Esophagus squamous epithelium (tissue), 5 donors: ENCODE data around the gene PEX5. TPM values are rescaled to one million over a fixed set of nuclear protein-coding genes. Genes with fewer than 3 reads are reported as not detected.

ENCODE experiments used
- DNase-seq: peaks from one replicate; lab custom pipeline; 2025; lab: John Stamatoyannopoulos, UW
- H3K27ac ChIP-seq, 4 donors: fragments of 200-600 bp; sonication (generic); one replicate each; pipeline ENCODE4 v1.5.1; 2016 to 2019; ENCODE audit warnings: mild to moderate bottlenecking in 1 of 4
- H3K27me3 ChIP-seq, 4 donors: fragments of 200-600 bp; sonication (generic); 1 replicate in 3 of 4; 2 replicates in 1 of 4; pipeline versions ENCODE4 v1.5.1 to v1.6.0; 2017 to 2021; ENCODE audit warnings: antibody characterized with exemption in 1 of 4
- H3K36me3 ChIP-seq, 3 donors: fragments of 200-600 bp; sonication (generic); one replicate each; pipeline ENCODE4 v1.5.1; 2016 to 2019
- H3K4me1 ChIP-seq, 3 donors: fragments of 200-600 bp; sonication (generic); one replicate each; pipeline ENCODE4 v1.5.1; 2017 to 2019
- H3K4me3 ChIP-seq, 4 donors: fragments of 200-600 bp; sonication (generic); 1 replicate in 3 of 4; 2 replicates in 1 of 4; pipeline ENCODE4 v1.5.1; 2016 to 2019; ENCODE audit warnings: mild to moderate bottlenecking in 2 of 4, moderate library complexity in 1 of 4
- H3K9me3 ChIP-seq, 3 donors: fragments of 200-600 bp; sonication (generic); one replicate each; pipeline ENCODE4 v1.5.1; 2016 to 2019
- POLR2A ChIP-seq, 4 donors: fragments of 450-650 bp; IDR thresholded peaks; one replicate each; pipeline ENCODE4 v1.6.1; 2017; ENCODE audit warnings: antibody characterized with exemption in 4 of 4, mild to moderate bottlenecking in 4 of 4, moderate library complexity in 3 of 4
- WGBS, 2 donors: methylation state at CpG; one replicate each; pipeline ENCODE4 v1.1.5; 2018; 5-methylcytosine and 5-hydroxymethylcytosine counted together
- intact Hi-C: fragments of 100-400 bp; cut with DNase I; formaldehyde crosslinking; loops from one replicate; pipeline ENCODE4 v1.15.0; 2022
- total RNA-seq, 4 donors: library from RNA; depleted of rRNA; stranded (reverse); fragments of >200 nt; gene quantifications; one replicate each; pipeline ENCODE4 v1.1.0, GENCODE V29; 2016
- TF ChIP-seq, protein P1 (sequence below), 6 experiments: fragments of 450-650 bp in 4 of 6; fragments of 200-600 bp in 2 of 6; sonication (generic) in 2 of 6; IDR thresholded peaks; one replicate each; pipeline ENCODE4 v1.5.1; 2016 to 2019; ENCODE audit warnings: antibody characterized with exemption in 6 of 6, mild to moderate bottlenecking in 4 of 6, moderate library complexity in 4 of 6
- donor health status: DM: yes; HTN: yes; CAD: no.

The PEX5 gene
- total RNA-seq, 4 donors from 2014 or later: 15.5 to 38.1 (median 19.9) TPM

GRCh38 chr12:7158781-7159609, 30.5 kb upstream of the PEX5 start:
- DNase-seq: no peak
- H3K9me3 ChIP-seq: no peaks in the 10 kb centered on the region
- 69 to 72% methylated on average over 3 to 7 of the region's 10 CpGs for WGBS, 2 donors

DNA sequence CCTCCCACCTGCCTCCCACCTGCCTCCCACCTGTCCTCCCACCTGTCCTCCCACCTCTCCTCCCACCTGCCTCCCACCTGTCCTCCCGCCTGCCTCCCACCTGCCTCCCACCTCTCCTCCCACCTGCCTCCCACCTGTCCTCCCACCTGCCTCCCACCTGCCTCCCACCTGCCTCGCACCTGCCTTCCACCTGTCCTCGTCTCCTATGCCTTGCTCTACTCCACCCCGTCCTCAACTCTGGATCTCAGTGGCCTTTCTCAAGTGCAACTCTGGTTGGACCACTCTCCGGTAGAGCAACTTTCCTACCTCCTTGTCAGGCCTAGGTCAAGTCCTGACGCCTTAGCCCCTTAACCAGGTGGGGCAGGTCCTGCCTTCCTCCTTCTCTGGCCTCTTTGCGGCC, 29.3 kb upstream of the PEX5 start:
- peaks cover 0 to 26% (median 0%) of the 10 kb centered on the region in 4 donors for H3K27me3 ChIP-seq
- TF ChIP-seq POLR2A (IDR thresholded peaks at IDR 0.05): no peak
- TF ChIP-seq, protein P1, sequence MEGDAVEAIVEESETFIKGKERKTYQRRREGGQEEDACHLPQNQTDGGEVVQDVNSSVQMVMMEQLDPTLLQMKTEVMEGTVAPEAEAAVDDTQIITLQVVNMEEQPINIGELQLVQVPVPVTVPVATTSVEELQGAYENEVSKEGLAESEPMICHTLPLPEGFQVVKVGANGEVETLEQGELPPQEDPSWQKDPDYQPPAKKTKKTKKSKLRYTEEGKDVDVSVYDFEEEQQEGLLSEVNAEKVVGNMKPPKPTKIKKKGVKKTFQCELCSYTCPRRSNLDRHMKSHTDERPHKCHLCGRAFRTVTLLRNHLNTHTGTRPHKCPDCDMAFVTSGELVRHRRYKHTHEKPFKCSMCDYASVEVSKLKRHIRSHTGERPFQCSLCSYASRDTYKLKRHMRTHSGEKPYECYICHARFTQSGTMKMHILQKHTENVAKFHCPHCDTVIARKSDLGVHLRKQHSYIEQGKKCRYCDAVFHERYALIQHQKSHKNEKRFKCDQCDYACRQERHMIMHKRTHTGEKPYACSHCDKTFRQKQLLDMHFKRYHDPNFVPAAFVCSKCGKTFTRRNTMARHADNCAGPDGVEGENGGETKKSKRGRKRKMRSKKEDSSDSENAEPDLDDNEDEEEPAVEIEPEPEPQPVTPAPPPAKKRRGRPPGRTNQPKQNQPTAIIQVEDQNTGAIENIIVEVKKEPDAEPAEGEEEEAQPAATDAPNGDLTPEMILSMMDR (IDR thresholded peaks at IDR 0.05): no peak
- no peak for DNase-seq
- no peak overlapping the region for H3K27ac ChIP-seq
- H3K4me1 ChIP-seq: peaks cover 7 to 36% (median 10%) of the 10 kb centered on the region in 3 donors
- H3K36me3 ChIP-seq: peaks cover 0 to 20% (median 3%) of the 10 kb centered on the region in 3 donors
- WGBS, 2 donors: 68 to 75% methylated on average over 7 of the region's 7 CpGs
- H3K4me3 ChIP-seq: no peak overlapping the region
- intact Hi-C loops: no loop called here
- no peaks in the 10 kb centered on the region for H3K9me3 ChIP-seq

More at GRCh38 chr12:7158781-7159609, 30.5 kb upstream of the PEX5 start:
- Histone ChIP-seq H3K27me3 (peaks cover 0 to 19% (median 0%) of the 10 kb centered on the region in 4 donors), H3K4me3 (no peak overlapping the region), H3K36me3 (peaks cover 0 to 22% (median 3%) of the 10 kb centered on the region in 3 donors), H3K27ac (no peak overlapping the region), H3K4me1 (peaks cover 7 to 42% (median 10%) of the 10 kb centered on the region in 3 donors)
- TF ChIP-seq POLR2A (IDR thresholded peaks at IDR 0.05): no peak
- TF ChIP-seq, protein P1 (IDR thresholded peaks at IDR 0.05): no peak
- intact Hi-C loops: no loop called here

- H3K27me3 ChIP-seq: peaks cover 0 to 34% (median 0%) of the 10 kb centered on the region in 4 donors
- no peak for TF ChIP-seq POLR2A (IDR thresholded peaks at IDR 0.05)
- TF ChIP-seq, protein P1 (IDR thresholded peaks at IDR 0.05): no peak
- H3K27ac ChIP-seq: no peak overlapping the region
- H3K9me3 ChIP-seq: no peaks in the 10 kb centered on the region
- 90 to 92% methylated on average over 4 of the region's 4 CpGs for WGBS, 2 donors
- peaks cover 0 to 20% (median 3%) of the 10 kb centered on the region in 3 donors for H3K36me3 ChIP-seq
- no peak overlapping the region for H3K4me3 ChIP-seq
- intact Hi-C loops: no loop called here
- H3K4me1 ChIP-seq: peaks cover under 1 to 24% (median 3%) of the 10 kb centered on the region in 3 donors
- DNase-seq: no peak
Observed at GRCh38 chr12:7161327-7161726, 28.2 kb upstream of the PEX5 start.

DNA sequence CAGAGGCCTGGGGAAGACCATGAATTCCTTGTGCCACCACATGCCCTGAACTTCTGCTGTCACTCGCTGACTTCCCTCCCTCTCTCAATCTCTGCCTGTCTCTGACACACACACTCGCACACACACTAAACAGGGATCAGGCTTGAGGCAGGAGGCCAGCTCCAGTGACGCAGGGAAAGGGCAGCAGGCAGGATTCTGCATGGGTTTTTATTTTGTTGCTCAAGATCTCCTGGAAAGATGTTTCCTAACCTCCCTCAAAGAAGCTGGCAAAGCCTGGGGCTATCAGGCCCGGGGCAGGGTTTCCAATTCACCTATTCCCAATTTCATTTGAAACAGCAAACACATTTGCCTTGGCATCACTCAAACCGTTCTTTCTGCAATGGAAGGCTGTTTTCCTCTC, 27.7 kb upstream of the PEX5 start:
- Histone ChIP-seq H3K9me3 (no peaks in the 10 kb centered on the region), H3K27ac (no peak overlapping the region), H3K36me3 (peaks cover 0 to 16% (median 1%) of the 10 kb centered on the region in 3 donors), H3K27me3 (peaks cover 0 to 39% (median 0%) of the 10 kb centered on the region in 4 donors), H3K4me1 (peaks cover 0 to 19% (median 0%) of the 10 kb centered on the region in 3 donors), H3K4me3 (no peak overlapping the region)
- DNase-seq: no peak
- intact Hi-C loops: no loop called here
- TF ChIP-seq POLR2A (IDR thresholded peaks at IDR 0.05): no peak
- TF ChIP-seq, protein P1 (IDR thresholded peaks at IDR 0.05): no peak
- 70 to 74% methylated on average over 4 to 5 of the region's 5 CpGs for WGBS, 2 donors

DNA sequence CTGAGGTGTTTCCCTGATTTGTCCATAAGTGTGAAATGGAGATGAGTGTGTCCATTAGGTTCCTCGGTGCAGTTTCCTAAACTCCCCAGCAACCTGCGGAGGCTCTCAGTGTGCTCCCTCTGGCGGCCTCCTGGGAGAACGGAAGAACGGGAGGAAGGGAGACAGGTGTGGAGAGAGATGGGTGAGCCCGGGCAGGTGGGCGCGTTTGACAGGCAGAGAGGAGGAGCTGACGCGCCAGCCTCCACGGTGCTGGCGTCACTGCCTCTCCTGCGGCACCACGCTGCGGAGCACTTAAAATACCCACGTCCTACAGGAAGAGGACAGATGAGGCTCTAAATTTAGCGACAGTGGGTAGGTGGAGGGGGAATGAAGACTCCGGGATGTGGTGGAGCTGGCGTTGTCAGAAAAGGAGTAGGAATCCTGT, 26.8 kb upstream of the PEX5 start:
- H3K9me3 ChIP-seq: peaks cover 0 to 3% (median 1%) of the 10 kb centered on the region in 3 donors
- peaks cover 0 to 18% (median 0%) of the 10 kb centered on the region in 3 donors for H3K4me1 ChIP-seq
- H3K36me3 ChIP-seq: peaks cover 0 to 7% (median 0%) of the 10 kb centered on the region in 3 donors
- 4 to 5% methylated on average over 14 to 17 of the region's 19 CpGs for WGBS, 2 donors
- TF ChIP-seq POLR2A (IDR thresholded peaks at IDR 0.05): no peak
- TF ChIP-seq, protein P1 (IDR thresholded peaks at IDR 0.05): peak; percentile 13 to 71 (median 50)
- H3K27ac ChIP-seq: no peak overlapping the region
- no peak overlapping the region for H3K4me3 ChIP-seq
- H3K27me3 ChIP-seq: peaks cover 0 to 39% (median 0%) of the 10 kb centered on the region in 4 donors
- no peak for DNase-seq
- intact Hi-C loops: no loop called here
